IMR-90 (cell line): ENCODE data around the gene FLYWCH1.

ENCODE experiments used
- BHLHE40 ChIP-seq: fragments of 150-350 bp; IDR thresholded peaks from 2 replicates; pipeline ENCODE4 v1.6.1; 2016; ENCODE audit warnings: mild to moderate bottlenecking, low read depth, low read length
- FOS ChIP-seq: fragments of 150-350 bp; IDR thresholded peaks from 2 replicates; pipeline ENCODE4 v1.6.1; 2016; ENCODE audit warnings: low read depth, low read length
- MAFK ChIP-seq: IDR thresholded peaks from 2 replicates; pipeline ENCODE4 v1.6.1; 2012; ENCODE audit warnings: low read depth, low read length, improper control_type of control experiment
- POLR2A ChIP-seq: IDR thresholded peaks from 2 replicates; pipeline ENCODE4 v1.6.1; 2012; ENCODE audit warnings: mild to moderate bottlenecking, low read depth, low read length
- RFX5 ChIP-seq: IDR thresholded peaks from 2 replicates; pipeline ENCODE4 v1.8.0; 2012; ENCODE audit warnings: low read depth, mild to moderate bottlenecking, low read length, moderate library complexity
- SMC3 ChIP-seq: fragments of 150-350 bp; IDR thresholded peaks from 2 replicates; pipeline ENCODE4 v1.6.1; 2016; ENCODE audit warnings: low read depth, mild to moderate bottlenecking, antibody characterized with exemption, low read length, moderate library complexity
- TF ChIP-seq, protein P1 (sequence below): conservative IDR thresholded peaks from 2 replicates; pipeline ENCODE4 v1.5.1; 2012; ENCODE audit warnings: mild to moderate bottlenecking, low read depth, low read length, improper control_type of control experiment
- TF ChIP-seq, protein P2 (sequence below): fragments of 150-350 bp; IDR thresholded peaks from 2 replicates; pipeline ENCODE4 v1.6.1; 2017; ENCODE audit warnings: mild to moderate bottlenecking, antibody characterized with exemption, low read length, low read depth

DNA sequence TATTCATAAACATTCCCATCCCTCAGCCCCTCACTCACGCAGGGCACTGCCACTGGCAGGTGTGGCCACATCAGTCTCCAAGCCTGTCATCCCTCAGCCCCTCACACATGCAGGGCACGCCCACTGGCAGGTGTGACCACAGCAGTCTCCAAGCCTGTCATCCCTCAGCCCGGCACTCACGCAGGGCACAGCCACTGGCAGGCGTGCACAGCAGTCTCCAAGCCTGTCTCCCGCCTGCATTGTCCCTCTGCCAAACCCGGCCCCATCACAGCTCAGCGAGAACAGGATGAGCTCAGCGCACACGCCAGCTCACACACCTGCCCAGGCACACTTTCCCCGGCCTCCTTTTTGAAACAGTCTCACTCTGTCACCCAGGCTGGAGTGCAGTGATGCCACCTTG is 40.9 kb downstream of the FLYWCH1 start:
- TF ChIP-seq, protein P1, sequence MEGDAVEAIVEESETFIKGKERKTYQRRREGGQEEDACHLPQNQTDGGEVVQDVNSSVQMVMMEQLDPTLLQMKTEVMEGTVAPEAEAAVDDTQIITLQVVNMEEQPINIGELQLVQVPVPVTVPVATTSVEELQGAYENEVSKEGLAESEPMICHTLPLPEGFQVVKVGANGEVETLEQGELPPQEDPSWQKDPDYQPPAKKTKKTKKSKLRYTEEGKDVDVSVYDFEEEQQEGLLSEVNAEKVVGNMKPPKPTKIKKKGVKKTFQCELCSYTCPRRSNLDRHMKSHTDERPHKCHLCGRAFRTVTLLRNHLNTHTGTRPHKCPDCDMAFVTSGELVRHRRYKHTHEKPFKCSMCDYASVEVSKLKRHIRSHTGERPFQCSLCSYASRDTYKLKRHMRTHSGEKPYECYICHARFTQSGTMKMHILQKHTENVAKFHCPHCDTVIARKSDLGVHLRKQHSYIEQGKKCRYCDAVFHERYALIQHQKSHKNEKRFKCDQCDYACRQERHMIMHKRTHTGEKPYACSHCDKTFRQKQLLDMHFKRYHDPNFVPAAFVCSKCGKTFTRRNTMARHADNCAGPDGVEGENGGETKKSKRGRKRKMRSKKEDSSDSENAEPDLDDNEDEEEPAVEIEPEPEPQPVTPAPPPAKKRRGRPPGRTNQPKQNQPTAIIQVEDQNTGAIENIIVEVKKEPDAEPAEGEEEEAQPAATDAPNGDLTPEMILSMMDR: no peak
- no peak for TF ChIP-seq POLR2A
- TF ChIP-seq FOS: no peak
- TF ChIP-seq BHLHE40: no peak
- TF ChIP-seq, protein P2, sequence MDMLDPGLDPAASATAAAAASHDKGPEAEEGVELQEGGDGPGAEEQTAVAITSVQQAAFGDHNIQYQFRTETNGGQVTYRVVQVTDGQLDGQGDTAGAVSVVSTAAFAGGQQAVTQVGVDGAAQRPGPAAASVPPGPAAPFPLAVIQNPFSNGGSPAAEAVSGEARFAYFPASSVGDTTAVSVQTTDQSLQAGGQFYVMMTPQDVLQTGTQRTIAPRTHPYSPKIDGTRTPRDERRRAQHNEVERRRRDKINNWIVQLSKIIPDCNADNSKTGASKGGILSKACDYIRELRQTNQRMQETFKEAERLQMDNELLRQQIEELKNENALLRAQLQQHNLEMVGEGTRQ: no peak
- TF ChIP-seq RFX5: no peak
- no peak for TF ChIP-seq MAFK
- TF ChIP-seq SMC3: no peak
